Measurements from ENCODE around the gene PVRIG. TPM values are rescaled to one million over a fixed set of nuclear protein-coding genes. Genes with fewer than 3 reads are reported as not detected.
A peak's percentile ranks its signal among the peaks of the same experiment; 100 is the strongest.
"Not testable (repeated sequence)": the region's sequence is repeated elsewhere in the genome, so short reads cannot be mapped to it uniquely, and the experiment has no call there.

PVRIG gene
- total RNA-seq, 2 experiments from 2014 or later: 83.3 to 86.6 TPM

DNA sequence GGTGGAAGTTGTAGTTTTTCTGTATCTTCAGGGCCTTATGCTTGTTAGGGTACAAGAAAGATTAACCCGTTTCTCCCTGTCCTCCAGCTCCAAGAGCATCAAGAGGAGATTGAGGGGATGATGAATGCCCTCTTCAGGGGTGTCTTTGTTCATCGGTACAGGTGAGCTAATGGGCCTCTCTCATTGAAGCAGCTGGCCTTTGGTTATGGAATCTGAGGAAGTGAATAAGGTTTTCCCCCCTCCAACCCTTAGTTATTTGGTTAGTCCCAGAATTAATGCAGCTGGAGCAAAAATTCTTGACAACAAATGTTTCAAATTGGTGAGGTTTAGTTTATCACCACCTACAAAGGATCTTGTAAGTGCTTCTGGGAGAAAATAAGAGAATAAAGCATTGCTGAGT is 24.5 kb upstream of the PVRIG start:
- Histone ChIP-seq H3K4me3 (ENCODE audit: low read depth, low read length, poor library complexity, severe bottlenecking) (peak overlapping the region; percentile 11), H2AFZ (ENCODE audit: low read length) (peak overlapping the region; percentile 61; the same call in 1 of the 2 replicates), H3K27ac (ENCODE audit: low read depth, low read length, poor library complexity, severe bottlenecking) (peak overlapping the region; percentile 95), H3K36me3 (ENCODE audit: insufficient read depth, low read length) (0 out of 2 replicates have a peak, but pooled peaks cover 2% of the 10 kb centered on the region), H3K9me3 (ENCODE audit: low read length) (no peaks in the 10 kb centered on the region), H4K20me1 (ENCODE audit: insufficient read depth, low read length) (no peaks in the 10 kb centered on the region), H3K79me2 (ENCODE audit: insufficient read depth, low read depth, low read length) (no peaks in the 10 kb centered on the region), H3K4me2 (ENCODE audit: low read length) (peak overlapping the region; percentile 52), H3K9me2 (ENCODE audit: insufficient read depth, low read length) (no peaks in the 10 kb centered on the region), H3K4me1 (ENCODE audit: insufficient read depth, low read length, poor library complexity, severe bottlenecking) (peaks cover 95% of the 10 kb centered on the region)
- ChIA-PET CTCF (ENCODE audit: unreplicated experiment) (interaction anchor here (1.0 kb wide), 1 partner anchor 23 kb away, joined by 3 read pairs; no protein-coding TSS in a partner anchor), POLR2A (interaction anchor here (1.0 to 4.4 kb wide), 6 partner anchors 13 to 75 kb away, joined by 3 to 37 read pairs (median 10); no protein-coding TSS in a partner anchor)
- BruUV-seq (replicated peaks): no TSS peak
- DNase-seq (ENCODE audit: low spot score): peak; percentile 54
- intact Hi-C loops (cut with micrococcal nuclease; ENCODE audit: unreplicated experiment): no loop called here
- TF ChIP-seq, protein P1, sequence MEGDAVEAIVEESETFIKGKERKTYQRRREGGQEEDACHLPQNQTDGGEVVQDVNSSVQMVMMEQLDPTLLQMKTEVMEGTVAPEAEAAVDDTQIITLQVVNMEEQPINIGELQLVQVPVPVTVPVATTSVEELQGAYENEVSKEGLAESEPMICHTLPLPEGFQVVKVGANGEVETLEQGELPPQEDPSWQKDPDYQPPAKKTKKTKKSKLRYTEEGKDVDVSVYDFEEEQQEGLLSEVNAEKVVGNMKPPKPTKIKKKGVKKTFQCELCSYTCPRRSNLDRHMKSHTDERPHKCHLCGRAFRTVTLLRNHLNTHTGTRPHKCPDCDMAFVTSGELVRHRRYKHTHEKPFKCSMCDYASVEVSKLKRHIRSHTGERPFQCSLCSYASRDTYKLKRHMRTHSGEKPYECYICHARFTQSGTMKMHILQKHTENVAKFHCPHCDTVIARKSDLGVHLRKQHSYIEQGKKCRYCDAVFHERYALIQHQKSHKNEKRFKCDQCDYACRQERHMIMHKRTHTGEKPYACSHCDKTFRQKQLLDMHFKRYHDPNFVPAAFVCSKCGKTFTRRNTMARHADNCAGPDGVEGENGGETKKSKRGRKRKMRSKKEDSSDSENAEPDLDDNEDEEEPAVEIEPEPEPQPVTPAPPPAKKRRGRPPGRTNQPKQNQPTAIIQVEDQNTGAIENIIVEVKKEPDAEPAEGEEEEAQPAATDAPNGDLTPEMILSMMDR (conservative IDR thresholded peaks at IDR 0.05; ENCODE audit: low read length): no peak
- no peak for TF ChIP-seq EZH2phosphoT487 (IDR thresholded peaks at IDR 0.05; ENCODE audit: borderline replicate concordance, low read depth, low read length)

DNA sequence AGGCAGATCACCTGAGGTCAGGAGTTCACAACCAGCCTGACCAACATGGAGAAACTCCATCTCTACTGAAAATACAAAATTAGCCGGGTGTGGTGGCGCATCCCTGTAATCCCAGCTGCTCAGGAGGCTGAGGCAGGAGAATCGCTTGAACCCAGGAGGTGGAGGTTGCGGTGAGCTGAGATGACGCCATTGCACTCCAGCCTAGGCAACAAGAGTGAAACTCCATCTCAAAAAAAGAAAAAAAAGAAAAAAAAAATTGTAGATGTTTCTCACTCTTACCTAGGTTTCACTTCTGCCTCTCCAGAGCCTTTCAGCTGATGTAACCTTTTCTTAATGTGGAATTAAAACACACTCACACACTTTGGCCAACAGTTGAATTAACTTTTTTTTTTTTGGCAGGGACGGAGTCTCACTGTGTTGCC is 23.8 kb upstream of the PVRIG start:
- Histone ChIP-seq H3K4me2 (ENCODE audit: low read length) (peak overlapping the region; percentile 52), H3K27ac (ENCODE audit: low read depth, low read length, poor library complexity, severe bottlenecking) (peak overlapping the region; percentile 95), H3K4me1 (ENCODE audit: insufficient read depth, low read length, poor library complexity, severe bottlenecking) (peaks cover 95% of the 10 kb centered on the region), H2AFZ (ENCODE audit: low read length) (peak overlapping the region; percentile 61; the same call in 1 of the 2 replicates), H3K4me3 (ENCODE audit: low read depth, low read length, poor library complexity, severe bottlenecking) (peak overlapping the region; percentile 11)
- H3K9me3 ChIP-seq (ENCODE audit: low read length); intact Hi-C loops (cut with micrococcal nuclease; ENCODE audit: unreplicated experiment); H4K20me1 ChIP-seq (ENCODE audit: insufficient read depth, low read length); BruUV-seq (replicated peaks); H3K36me3 ChIP-seq (ENCODE audit: insufficient read depth, low read length); H3K79me2 ChIP-seq (ENCODE audit: insufficient read depth, low read depth, low read length); H3K9me2 ChIP-seq (ENCODE audit: insufficient read depth, low read length); CTCF ChIA-PET (ENCODE audit: unreplicated experiment): not testable (repeated sequence)
- POLR2A ChIA-PET: interaction anchor here (1.3 to 4.4 kb wide), 6 partner anchors 9 to 75 kb away, joined by 3 to 37 read pairs (median 8); no protein-coding TSS in a partner anchor
- DNase-seq (ENCODE audit: low spot score): peak; percentile 87

DNA sequence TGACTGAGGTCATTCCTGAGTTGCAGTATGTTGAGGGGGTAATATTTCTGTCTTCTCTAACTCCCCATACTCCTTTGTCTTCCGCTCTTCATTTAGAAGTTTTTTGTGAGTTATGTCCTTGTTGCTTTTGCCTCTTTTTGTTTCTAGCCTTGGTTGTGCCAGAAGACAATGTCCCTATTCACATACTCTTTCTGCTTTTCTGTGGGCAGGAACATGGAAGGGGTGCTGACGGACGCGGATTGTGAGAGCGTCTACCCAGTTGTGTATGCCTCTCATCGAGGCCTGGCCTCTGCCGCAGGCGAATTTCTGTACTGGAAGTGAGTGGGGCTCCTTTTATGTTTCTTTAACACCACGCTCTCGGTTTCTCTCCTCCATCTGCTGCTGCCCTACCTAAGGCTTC is 21.5 kb upstream of the PVRIG start:
- DNase-seq (ENCODE audit: low spot score): no peak
- no peak overlapping the region for H2AFZ ChIP-seq (ENCODE audit: low read length)
- H3K9me2 ChIP-seq (ENCODE audit: insufficient read depth, low read length): no peaks in the 10 kb centered on the region
- TF ChIP-seq EZH2phosphoT487 (IDR thresholded peaks at IDR 0.05; ENCODE audit: borderline replicate concordance, low read depth, low read length): no peak
- TF ChIP-seq, protein P1 (conservative IDR thresholded peaks at IDR 0.05; ENCODE audit: low read length): no peak
- H3K4me2 ChIP-seq (ENCODE audit: low read length): no peak overlapping the region
- H3K4me3 ChIP-seq (ENCODE audit: low read depth, low read length, poor library complexity, severe bottlenecking): no peak overlapping the region
- ChIA-PET POLR2A (interaction anchor here (2.5 kb wide), 1 partner anchor 13 kb away, joined by 9 read pairs; no protein-coding TSS in a partner anchor), CTCF (ENCODE audit: unreplicated experiment) (no interaction called here)
- no TSS peak for BruUV-seq (replicated peaks)
- H3K4me1 ChIP-seq (ENCODE audit: insufficient read depth, low read length, poor library complexity, severe bottlenecking): peaks cover 95% of the 10 kb centered on the region
- H3K79me2 ChIP-seq (ENCODE audit: insufficient read depth, low read depth, low read length): no peaks in the 10 kb centered on the region
- H3K9me3 ChIP-seq (ENCODE audit: low read length): no peaks in the 10 kb centered on the region
- H3K27ac ChIP-seq (ENCODE audit: low read depth, low read length, poor library complexity, severe bottlenecking): no peak overlapping the region
- intact Hi-C loops (cut with micrococcal nuclease; ENCODE audit: unreplicated experiment): no loop called here
- no peaks in the 10 kb centered on the region for H4K20me1 ChIP-seq (ENCODE audit: insufficient read depth, low read length)
- H3K36me3 ChIP-seq (ENCODE audit: insufficient read depth, low read length): peaks cover 21% of the 10 kb centered on the region; the same call in 1 of the 2 replicates

All from OCI-LY7 (cell line).